ENCODE measurements around the gene LEMD3. TPM values are rescaled to one million over a fixed set of nuclear protein-coding genes. Genes with fewer than 3 reads are reported as not detected.

LEMD3 gene
- polyA plus RNA-seq, 1 donor (not counting 4 experiments of a cell fraction or from before 2014, with no cell fraction given), result 21.8 TPM

GRCh38 chr12:65209655-65210043, 40.3 kb downstream of the LEMD3 start:
- dilution Hi-C loops (cut with MboI; ENCODE audit: extremely low pct_ligation_motif_present, low sequenced_read_pairs), result no loop called here

GRCh38 chr12:65217086-65217485, 47.7 kb downstream of the LEMD3 start:
- Histone ChIP-seq H3K9me3 (ENCODE audit: control insufficient read depth, low read depth, low read length) (no peaks in the 10 kb centered on the region), H3K27ac (ENCODE audit: control insufficient read depth, insufficient read depth, low read length) (no peak overlapping the region), H3K36me3 (ENCODE audit: control insufficient read depth in 2 of 2, extremely low read depth in 1 of 2, insufficient read depth in 2 of 2, low read length in 2 of 2) (no peaks in the 10 kb centered on the region), H3K4me3 (ENCODE audit: control insufficient read depth in 2 of 3, extremely low read depth in 1 of 3, insufficient read depth in 2 of 3, low read depth in 1 of 3, low read length in 3 of 3) (no peak overlapping the region), H3K79me2 (ENCODE audit: control insufficient read depth, insufficient read depth, low read length) (peaks cover 1% of the 10 kb centered on the region), H3K9ac (ENCODE audit: control insufficient read depth, extremely low read depth, insufficient read depth, low read length) (no peak overlapping the region), H2AFZ (ENCODE audit: control insufficient read depth, low read length) (no peak overlapping the region), H3K4me2 (ENCODE audit: control insufficient read depth, extremely low read depth, insufficient read depth, low read depth, low read length) (no peak overlapping the region), H3K9me1 (ENCODE audit: control insufficient read depth, extremely low read depth, insufficient read depth, low read length) (no peaks in the 10 kb centered on the region), H3K27me3 (ENCODE audit: control insufficient read depth, extremely low read depth, insufficient read depth, low read length) (no peaks in the 10 kb centered on the region), H3K4me1 (ENCODE audit: control insufficient read depth, extremely low read depth, insufficient read depth, low read length) (no peaks in the 10 kb centered on the region), H4K20me1 (ENCODE audit: control insufficient read depth, extremely low read depth, insufficient read depth, low read length) (no peaks in the 10 kb centered on the region)
- DNase-seq (ENCODE audit: low read depth, low spot score), result no peak
- TF ChIP-seq, protein P1, sequence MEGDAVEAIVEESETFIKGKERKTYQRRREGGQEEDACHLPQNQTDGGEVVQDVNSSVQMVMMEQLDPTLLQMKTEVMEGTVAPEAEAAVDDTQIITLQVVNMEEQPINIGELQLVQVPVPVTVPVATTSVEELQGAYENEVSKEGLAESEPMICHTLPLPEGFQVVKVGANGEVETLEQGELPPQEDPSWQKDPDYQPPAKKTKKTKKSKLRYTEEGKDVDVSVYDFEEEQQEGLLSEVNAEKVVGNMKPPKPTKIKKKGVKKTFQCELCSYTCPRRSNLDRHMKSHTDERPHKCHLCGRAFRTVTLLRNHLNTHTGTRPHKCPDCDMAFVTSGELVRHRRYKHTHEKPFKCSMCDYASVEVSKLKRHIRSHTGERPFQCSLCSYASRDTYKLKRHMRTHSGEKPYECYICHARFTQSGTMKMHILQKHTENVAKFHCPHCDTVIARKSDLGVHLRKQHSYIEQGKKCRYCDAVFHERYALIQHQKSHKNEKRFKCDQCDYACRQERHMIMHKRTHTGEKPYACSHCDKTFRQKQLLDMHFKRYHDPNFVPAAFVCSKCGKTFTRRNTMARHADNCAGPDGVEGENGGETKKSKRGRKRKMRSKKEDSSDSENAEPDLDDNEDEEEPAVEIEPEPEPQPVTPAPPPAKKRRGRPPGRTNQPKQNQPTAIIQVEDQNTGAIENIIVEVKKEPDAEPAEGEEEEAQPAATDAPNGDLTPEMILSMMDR (optimal IDR thresholded peaks at IDR 0.05 in 1 of 3, IDR thresholded peaks at IDR 0.05 in 1 of 3, conservative IDR thresholded peaks at IDR 0.05 in 1 of 3; ENCODE audit: extremely low read depth in 1 of 3, insufficient read depth in 2 of 3, low read length in 3 of 3), result no peak
- no peak for TF ChIP-seq EZH2 (IDR thresholded peaks at IDR 0.05; ENCODE audit: low read length)
- dilution Hi-C loops (cut with MboI; ENCODE audit: extremely low pct_ligation_motif_present, low sequenced_read_pairs), result no loop called here
- no peak for FAIRE-seq

More at GRCh38 chr12:65209655-65210043, 40.3 kb downstream of the LEMD3 start:
- DNase-seq (ENCODE audit: low read depth, low spot score) (no peak), FAIRE-seq (no peak)
- no peak for TF ChIP-seq EZH2 (IDR thresholded peaks at IDR 0.05; ENCODE audit: low read length)
- TF ChIP-seq, protein P1 (optimal IDR thresholded peaks at IDR 0.05 in 1 of 3, IDR thresholded peaks at IDR 0.05 in 1 of 3, conservative IDR thresholded peaks at IDR 0.05 in 1 of 3; ENCODE audit: extremely low read depth in 1 of 3, insufficient read depth in 2 of 3, low read length in 3 of 3), result no peak
- peaks cover 3% of the 10 kb centered on the region for H4K20me1 ChIP-seq (ENCODE audit: control insufficient read depth, extremely low read depth, insufficient read depth, low read length)
- H3K9ac ChIP-seq (ENCODE audit: control insufficient read depth, extremely low read depth, insufficient read depth, low read length), result no peak overlapping the region
- H3K9me3 ChIP-seq (ENCODE audit: control insufficient read depth, low read depth, low read length), result no peaks in the 10 kb centered on the region
- H3K4me1 ChIP-seq (ENCODE audit: control insufficient read depth, extremely low read depth, insufficient read depth, low read length), result peaks cover 3% of the 10 kb centered on the region
- H3K4me2 ChIP-seq (ENCODE audit: control insufficient read depth, extremely low read depth, insufficient read depth, low read depth, low read length), result no peak overlapping the region
- H3K9me1 ChIP-seq (ENCODE audit: control insufficient read depth, extremely low read depth, insufficient read depth, low read length), result no peaks in the 10 kb centered on the region
- no peak overlapping the region for H3K4me3 ChIP-seq (ENCODE audit: control insufficient read depth in 2 of 3, extremely low read depth in 1 of 3, insufficient read depth in 2 of 3, low read depth in 1 of 3, low read length in 3 of 3)
- H2AFZ ChIP-seq (ENCODE audit: control insufficient read depth, low read length), result no peak overlapping the region
- peaks cover 0 to 1% of the 10 kb centered on the region in 2 experiments for H3K36me3 ChIP-seq (ENCODE audit: control insufficient read depth in 2 of 2, extremely low read depth in 1 of 2, insufficient read depth in 2 of 2, low read length in 2 of 2)
- H3K27me3 ChIP-seq (ENCODE audit: control insufficient read depth, extremely low read depth, insufficient read depth, low read length), result no peaks in the 10 kb centered on the region
- no peak overlapping the region for H3K27ac ChIP-seq (ENCODE audit: control insufficient read depth, insufficient read depth, low read length)
- H3K79me2 ChIP-seq (ENCODE audit: control insufficient read depth, insufficient read depth, low read length), result peaks cover 42% of the 10 kb centered on the region
